Measurements from ENCODE around the gene MC4R.
"Not testable (repeated sequence)": the region's sequence is repeated elsewhere in the genome, so short reads cannot be mapped to it uniquely, and the experiment has no call there.

MC4R gene

DNA sequence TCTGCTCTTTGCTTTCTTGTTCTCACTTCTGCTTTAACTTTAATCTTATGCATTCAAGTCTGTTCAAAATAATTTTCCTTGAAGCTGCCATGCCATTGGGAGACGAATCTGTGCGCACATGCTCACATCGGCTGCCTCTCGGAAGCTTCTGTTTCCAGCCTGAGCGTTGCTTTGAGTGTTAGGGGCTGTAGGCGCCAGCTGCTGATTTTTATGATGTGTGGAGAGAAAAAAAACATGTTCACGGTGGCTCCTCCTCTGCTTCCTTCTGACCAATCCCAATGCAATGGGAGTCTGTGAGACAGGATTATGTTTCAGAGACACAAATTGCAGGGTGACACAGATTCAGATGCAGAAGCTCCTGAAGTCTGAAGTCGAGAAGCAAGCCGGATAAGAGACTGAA, at the start of gene MC4R:
MC4R (minus strand) TSS at position 180 of the 400 bp plus-strand sequence. CDS start 426 bp downstream, outside the sequence.
- peak; percentile 38 for DNase-seq (ENCODE audit: low spot score)

DNA sequence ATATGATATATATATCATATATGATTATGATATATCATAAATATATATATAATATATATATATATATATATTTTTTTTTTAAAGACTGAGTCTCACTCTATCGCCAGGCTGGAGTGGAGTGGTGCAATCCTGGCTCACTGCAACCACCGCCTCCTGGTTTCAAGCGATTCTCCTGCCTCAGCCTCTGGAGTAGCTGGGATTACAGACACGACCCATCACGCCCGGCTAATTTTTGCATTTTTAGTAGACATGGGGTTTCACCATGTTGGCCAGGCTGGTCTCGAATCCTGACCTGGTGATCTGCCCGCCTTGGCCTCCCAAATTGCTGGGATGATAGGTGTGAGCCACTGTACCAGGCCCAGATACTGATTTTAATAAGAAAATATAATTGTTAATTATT, 49.7 kb upstream of the MC4R start:
- not testable (repeated sequence) for DNase-seq (ENCODE audit: low spot score)

DNA sequence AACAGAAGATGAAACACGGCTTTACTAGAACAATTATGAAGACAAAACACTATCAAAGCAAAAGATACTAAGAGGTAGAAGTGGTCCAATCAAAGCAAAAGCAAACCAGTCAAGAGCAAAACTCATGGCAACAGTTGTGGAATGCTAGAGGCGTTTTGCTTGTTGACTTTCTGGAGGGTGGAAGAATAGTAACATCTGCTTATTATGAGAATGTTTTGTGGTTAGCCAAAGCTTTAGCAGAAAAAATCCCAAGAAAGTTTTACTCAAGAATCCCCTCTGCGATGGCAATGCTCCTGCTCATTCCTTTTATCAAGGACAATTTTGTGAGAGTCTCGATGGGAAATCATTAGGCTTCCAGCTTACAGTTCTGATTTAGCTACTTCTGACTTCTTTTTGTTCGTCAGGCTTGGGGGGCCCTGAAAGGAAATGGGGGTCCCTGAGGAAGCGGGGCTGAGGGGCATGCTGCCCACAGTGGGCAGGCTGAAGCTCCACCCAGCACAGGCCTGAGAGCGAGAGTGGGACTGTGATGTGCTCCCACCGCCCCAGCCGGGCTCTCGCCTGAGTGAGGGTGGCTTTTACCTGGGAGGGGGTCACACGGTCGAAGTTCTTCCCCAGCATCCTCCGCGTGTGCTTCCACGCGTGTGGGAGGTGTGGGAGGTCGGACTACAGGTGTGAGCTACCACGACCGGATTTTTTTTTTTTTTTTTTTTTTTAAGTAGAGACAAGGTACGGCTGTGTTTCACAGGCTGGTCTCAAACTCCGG, 49.0 kb upstream of the MC4R start:
- DNase-seq (ENCODE audit: low spot score), result no peak

DNA sequence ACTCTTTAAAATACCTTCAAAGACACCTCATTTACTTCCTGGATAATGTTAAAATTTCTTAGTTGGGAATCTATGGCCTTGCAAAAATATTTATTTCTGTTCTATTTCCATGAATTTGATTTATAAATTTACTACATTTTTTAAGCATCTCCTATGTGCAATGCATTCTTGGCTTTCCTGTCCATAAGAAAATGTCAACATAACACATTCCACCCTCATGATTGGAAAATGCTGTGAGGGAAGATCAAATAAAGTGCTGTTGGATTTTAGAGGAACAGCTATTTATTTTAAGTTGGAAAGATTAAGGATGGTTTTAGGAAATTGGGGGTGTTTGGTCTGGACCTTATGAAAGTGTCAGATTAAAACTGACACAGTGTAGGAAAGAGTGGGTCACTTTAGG, 45.4 kb upstream of the MC4R start:
- DNase-seq (ENCODE audit: low spot score), result no peak

DNA sequence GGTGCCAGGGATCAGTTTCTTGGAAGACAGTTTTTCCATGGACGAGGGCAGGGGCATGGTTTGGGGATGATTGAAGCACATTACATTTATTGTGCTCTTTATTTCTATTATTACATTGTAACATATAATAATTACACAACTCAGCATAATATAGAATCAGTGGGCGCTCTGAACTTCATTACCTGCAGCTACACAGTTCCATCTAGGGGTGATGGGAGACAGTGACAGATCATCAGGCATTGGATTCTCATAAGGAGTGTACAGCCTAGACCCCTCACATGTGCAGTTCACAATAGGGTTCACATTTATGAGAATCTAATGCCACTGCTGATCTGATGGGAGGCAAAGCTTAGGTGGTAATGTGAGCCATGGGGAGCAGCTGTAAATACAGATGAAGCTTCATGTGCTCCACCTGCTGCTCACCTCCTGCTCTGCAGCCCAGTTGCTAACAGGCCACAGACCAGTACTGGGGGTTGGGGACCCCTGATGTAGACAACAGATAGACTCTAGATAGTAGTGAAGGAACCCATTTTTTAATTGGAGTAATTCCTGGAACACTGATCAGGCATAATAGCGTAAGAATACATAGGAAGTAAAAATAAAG, 41.5 kb upstream of the MC4R start:
- DNase-seq (ENCODE audit: low spot score), result no peak

DNA sequence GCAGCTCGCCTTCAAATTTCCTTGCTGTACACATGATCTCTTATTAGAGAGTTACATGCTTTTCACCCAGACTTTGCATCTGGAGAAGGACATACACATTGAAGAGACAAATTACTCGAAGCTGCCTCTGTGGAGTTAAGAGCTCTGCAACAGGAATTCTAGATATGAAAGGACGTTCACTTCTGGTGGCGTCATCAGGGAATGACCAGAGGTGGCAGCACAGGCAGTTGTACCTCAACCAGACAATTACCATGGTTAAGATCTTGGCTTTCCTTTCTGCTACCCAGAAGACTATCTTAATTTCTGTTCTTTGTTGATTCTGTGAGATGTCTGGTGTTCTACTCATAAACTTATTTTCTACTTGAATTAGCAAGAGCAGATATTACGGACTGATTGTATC, 39.1 kb upstream of the MC4R start:
- no peak for DNase-seq (ENCODE audit: low spot score)

DNA sequence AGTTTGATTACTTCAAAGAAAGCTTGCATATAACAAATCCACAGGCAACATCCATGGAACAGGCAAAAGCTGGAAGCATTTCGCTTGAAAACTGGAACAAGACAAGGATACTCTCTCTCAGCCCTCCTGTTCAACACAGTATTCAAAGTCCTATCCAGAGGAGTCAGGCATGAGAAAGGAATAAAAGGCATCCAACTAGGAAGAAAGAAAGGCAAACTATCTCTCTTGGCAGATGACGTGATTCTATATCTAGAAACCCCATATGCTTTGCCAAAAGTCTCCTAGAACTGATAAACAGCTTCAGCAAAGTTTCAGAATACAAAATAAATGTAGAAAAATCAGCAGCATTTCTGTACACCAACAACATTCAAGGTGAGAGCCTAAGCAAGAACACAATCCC, 34.1 kb upstream of the MC4R start:
- DNase-seq (ENCODE audit: low spot score), result no peak

DNA sequence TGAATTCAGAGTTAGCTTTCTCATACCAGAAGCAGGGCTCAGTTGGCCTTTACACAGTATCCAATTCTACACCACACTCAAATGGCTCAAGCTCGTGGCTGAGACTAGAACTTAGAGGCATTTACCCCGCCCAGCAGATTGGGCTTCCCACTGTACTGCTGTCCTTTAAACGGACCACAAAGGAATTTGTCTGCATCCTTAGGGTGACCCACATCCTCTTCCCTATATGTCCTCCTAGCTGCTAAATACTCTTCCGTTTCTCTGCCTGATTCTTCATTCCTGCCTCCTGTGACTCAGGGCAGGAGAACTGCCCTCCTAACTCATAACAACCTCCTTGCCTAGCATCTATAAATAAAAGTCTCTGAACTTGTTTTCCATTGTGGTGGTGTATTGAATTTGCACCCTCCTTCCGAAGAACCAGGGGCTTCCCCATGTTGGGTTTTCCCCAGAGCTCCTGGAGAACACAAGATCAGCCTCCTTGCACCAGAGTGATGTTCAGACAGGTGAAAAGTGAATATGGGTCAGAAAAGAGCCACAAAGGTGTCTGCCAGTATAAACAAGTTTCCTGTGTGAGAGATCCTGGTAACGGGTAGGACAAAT, 32.0 kb upstream of the MC4R start:
- no peak for DNase-seq (ENCODE audit: low spot score)

DNA sequence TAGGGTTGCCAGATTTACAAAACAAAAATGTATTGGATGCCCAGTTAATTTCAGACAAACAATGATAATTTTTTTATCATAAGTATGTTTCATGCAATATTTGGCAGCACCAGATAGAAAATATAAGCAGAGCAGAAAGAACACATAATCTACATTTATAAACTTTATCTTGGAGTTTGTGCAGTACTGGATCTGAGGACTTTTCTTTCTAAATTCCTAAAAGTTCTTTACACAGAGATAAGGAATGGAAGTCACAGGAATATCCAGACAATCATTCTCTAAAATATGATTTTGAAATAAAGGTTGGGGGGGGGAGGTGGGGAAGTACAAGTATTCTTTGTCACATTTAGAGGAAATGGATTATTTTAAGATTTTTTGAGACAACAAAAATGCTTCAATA, 28.8 kb upstream of the MC4R start:
- DNase-seq (ENCODE audit: low spot score), result no peak

DNA sequence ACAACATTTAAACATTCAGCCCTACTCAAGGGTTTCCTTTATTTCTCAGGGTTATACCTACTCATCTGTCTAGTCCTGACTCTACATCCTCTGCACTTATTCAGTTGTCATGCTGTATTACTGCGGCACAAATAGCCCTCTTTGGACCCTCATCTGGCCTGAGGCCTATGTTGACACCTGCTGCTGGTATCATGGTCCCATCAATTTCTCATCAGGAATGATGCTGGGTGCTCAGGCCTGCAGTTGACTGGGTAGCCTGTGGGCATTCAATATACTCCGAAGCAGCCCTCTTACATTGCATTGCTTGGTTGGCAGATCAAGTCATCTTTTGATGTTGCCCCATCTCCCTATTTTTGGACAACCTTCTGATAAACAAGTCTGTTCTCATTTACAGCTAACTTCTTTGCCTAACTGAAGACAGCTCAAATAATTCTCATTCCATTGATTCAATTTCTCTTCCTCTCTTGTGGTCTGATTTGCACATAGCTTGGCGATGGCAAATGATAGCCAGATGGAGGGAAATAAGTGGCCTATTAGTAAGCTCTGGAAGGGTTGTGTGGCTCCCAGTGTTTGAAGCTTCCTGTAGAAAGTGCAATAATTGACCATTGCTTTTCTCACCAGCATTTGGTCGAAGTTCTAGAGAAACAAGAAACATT, 19.1 kb upstream of the MC4R start:
- no peak for DNase-seq (ENCODE audit: low spot score)

DNA sequence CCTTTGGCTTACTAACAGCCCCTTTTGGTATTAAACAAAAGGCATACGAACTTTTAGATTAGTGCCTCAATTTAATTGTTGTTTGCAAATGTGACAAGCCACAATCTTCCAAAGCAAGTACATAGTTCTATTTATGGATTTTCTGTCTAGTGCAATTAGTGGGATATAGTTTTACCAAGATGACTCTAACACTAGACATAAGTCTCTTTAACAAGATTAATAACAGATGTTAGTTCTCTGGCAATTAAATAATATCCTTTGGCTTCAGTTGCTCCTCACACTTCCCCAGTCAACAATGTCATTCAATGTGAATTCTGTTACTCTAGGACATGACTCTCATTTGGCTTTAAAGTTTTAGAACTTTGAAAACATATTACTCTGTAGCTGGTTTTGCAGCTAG, 16.7 kb upstream of the MC4R start:
- no peak for DNase-seq (ENCODE audit: low spot score)

DNA sequence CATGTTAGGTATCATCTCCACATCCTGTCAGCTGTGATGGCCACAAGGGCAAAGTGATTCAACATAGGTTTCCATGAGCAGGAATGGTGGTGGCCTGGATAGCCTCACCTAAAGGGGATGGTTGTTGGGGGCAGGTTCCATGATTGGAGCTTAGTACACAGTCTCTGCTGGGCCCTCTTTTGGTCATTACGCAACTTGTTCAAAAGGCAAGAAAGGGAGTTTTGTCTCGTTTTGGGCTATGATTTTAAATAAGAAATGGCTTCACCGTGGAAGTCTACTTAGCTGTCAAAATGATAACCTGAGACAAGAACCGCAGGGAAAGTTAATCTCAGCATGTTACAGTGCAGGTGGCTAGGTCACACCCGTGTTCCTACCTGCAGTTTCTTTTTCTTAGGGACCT, 13.1 kb upstream of the MC4R start:
- DNase-seq (ENCODE audit: low spot score), result no peak

DNA sequence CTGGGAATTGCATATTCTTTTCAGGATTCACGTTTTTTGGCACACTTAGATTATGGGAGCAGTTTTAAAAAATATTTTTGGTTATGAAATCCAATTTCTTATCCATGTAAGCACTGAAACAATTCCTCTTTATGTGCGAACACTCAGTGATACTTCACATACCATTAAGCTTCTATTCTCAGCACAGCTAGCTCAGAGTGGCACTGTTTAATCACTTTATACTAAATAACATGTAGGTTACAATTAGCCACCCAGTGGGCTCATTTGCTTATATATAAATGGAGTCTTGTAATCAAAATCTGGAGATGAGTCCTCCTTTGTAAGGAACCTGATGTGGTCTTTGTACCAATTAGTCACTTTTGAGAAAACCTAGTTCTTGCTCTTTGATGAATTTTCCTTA, 11.3 kb upstream of the MC4R start:
- DNase-seq (ENCODE audit: low spot score), result no peak

DNA sequence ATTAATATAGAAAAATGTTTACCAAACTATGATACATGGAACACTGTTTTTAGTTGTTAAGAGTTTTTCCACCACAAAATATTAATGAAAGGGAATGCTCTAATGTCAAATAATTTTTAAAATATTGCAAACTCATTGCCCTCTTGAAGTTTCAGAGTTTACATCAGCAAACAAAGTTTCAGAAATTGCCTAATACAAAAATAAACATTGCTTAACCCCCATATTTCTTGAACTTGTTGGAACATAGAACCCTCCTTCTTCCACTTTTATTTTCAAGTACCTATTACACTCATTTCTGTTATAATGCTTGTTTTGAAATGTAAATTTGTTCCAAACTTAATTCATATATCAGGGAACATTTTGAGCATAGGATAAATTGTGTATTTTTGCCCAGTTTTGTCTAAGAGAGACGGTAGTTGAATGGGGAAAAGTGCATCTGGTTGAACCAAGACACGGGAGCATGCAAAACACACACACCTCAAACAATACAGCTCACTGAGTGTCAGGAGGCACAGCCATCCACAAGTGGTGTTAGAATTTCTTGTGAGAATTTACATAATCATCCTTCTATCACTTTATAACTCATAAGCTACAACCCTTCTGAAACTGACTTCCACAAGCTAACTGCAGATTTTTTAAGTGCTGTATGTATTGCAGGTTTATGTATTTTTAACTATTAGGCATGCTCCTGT, 5.3 kb upstream of the MC4R start:
- no peak for DNase-seq (ENCODE audit: low spot score)

DNA sequence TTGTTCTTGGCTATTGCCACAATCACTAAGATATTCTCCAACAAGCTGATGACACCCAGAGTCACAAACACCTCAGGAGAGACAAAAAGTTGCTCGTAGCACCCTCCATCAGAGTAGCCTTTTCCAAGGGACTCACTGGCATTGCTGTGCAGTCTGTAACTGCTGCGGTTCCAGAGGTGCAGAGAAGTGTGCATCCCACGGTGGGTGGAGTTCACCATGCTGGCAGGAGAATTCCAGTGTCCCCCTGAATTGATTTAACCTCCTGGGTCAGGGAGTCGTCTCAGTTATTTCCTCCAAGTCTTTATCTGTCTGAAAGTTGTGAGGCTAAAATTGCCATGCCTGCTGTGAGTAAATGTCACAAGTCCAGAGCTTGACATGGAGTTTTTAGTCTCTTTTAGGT, 443 bp downstream of the MC4R start:
- no peak for DNase-seq (ENCODE audit: low spot score)

DNA sequence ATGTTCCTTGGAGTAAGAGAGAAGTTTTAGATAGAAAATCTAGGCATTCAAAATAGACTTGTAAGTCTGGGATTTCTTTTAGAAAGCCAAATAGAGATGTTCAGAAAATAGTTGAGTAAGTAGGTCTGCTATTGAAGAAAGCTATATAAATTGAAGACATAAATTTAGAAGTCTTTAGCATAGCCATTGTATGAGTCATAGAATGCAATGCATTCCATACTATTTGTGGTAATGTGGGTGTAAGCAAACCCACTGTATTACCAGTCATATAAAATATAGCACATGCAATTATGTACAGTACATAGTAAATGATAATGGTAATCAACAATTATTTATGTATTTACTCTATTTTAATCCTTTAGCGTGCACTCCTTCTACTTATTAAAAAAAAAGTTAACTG, 14.1 kb downstream of the MC4R start:
- DNase-seq (ENCODE audit: low spot score), result no peak

DNA sequence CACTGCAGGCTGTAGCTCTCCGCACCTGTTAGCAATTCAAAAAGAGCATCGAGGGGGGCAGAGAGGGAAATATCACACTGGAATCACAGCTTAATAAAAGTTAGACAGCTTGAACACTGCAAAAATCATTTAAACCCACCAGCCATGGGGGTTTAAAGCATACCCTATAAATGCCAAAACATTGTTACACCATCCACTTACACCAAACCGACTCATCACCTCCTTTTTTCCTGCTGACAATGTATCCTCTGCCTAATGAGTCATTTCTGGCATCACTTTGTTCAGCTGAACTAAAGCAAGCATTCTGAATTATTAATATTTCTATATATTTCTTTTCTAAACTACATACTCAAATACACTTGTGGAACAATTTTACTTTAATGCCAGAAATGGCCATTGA, 21.6 kb downstream of the MC4R start:
- DNase-seq (ENCODE audit: low spot score), result no peak

DNA sequence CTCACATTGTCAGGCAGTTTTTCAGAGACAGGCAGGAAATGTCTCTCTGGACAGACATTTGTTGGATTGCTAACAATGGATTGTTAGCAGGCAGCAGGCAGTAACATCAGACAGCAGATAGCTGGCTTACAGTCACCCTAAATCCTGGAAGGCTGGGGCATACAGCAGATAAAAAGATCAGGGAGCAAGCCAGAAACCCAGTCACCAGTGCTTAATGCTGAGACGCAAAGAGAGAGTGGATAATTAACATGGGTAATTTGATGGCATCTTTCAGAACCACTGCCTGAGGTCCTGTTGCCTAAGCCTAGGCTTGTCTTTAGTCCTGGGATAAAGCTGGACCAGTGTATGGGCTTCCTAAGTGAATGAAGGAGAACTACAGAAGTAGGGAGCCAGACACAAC, 22.4 kb downstream of the MC4R start:
- DNase-seq (ENCODE audit: low spot score), result no peak

DNA sequence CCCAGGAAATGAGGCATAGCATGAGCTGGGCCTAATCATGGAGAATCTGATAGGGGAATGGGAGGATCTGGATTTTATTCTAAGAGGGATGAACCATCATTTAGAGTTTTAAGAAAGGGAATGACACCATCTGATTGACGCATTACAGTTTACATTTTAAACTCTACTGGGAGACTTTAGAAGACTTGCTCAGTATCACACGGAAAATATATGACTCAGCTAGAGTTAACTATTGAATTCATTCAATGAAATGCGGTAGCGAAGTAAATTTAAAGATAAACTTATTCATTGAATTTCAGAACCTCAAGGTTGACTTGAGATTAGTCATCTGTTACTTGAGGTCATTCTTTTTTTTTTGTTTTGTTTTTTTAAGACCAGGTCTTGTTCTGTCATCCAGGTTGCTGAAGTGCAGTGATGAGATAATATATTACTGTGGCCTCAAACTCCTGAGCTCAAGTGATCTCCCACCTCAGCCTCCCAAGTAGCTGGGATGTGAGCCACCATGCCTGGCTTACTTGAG, 25.0 kb downstream of the MC4R start:
- no peak for DNase-seq (ENCODE audit: low spot score)

DNA sequence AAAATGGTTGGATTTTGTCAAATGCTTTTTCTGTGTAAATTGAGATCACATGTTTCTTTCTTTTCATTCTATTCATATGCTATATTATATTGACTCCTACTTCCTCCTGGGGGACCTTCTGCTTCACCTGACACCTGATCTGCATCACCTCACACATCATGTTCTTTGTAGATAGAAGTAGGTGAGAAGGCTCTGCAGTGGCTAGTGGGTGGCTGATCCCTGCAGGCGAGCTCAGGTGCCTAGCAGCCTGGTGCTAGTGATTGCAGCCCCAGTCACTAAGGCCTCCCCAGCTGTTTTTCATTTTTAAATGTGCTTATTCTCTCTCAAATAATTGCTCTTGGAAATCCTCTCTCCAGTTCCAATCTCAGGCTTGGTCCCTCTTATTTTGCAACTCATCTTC, 33.6 kb downstream of the MC4R start:
- no peak for DNase-seq (ENCODE audit: low spot score)

DNA sequence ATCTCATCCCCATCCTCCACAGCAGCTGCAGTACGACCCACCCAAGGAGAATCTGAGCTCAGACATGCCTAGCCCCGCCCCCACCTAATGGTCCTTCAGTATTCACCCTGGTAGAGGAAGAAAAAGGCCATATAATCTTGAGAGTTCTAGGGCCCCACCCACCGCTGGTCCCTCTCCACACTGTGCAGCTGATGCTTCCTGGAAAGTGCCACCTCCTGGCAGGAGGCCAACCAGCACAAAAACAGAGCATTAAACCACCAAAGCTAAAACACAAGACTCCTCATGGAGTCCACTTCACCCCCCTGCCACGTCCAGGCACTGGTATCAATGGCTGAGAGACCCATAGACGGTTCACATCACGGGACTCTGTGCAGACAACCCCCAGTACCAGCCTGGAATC, 40.7 kb downstream of the MC4R start:
- DNase-seq (ENCODE audit: low spot score), result no peak

DNA sequence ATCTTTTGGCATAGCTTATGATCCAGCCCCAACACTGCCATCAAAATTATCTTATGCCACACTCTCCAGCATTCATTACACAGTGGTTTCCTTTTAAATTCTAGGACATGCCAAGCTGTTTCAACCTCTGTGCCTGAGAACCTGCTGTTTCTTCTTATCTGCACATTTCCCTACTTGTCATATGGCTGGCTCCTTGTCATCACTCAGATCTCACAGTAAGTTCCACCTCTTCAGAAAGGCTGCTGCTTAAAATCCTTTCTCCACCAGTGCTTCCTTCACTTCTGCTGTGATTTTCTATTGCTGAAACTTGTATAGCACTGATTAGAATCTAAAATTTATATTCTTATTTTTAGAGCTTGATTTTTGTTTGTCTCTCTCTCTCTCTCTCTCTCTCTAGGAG, 43.4 kb downstream of the MC4R start:
- no peak for DNase-seq (ENCODE audit: low spot score)

Measured in pons (tissue), 1 donor.